ENCODE data around the gene RDH12. TPM values are rescaled to one million over a fixed set of nuclear protein-coding genes. Genes with fewer than 3 reads are reported as not detected.

Gene RDH12
- total RNA-seq, 1 experiment from 2014 or later: 0.27 TPM

DNA sequence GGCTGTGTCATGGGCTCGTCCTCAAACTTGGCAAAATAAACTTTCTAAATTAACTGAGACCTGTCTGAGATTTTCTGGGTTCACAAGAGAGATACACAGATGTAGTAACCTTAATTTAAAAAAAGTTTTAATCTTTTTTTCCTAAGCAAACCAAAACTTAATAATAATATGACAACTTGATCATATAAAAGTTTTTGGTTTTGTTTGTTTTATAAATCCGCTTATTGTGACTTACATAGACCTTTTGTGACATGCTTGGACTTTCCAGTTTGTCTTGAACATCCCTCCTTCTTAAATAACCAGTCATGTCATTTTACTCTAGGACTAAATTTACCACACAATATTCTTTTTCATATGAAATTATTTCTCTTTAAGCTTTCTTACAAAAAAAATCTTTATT lies 8.5 kb downstream of the RDH12 start:
- no TSS peak for BruUV-seq (replicated peaks)
- Histone ChIP-seq H4K20me1 (ENCODE audit: insufficient read depth) (no peaks in the 10 kb centered on the region), H3K79me2 (ENCODE audit: insufficient read depth, low read length) (no peaks in the 10 kb centered on the region), H3K4me1 (ENCODE audit: control insufficient read depth in 1 of 2, insufficient read depth in 2 of 2, low read length in 2 of 2) (peaks cover 0 to 2% of the 10 kb centered on the region in 2 experiments; a peak in 2 of 4 replicates), H3K9me3 (ENCODE audit: control insufficient read depth in 1 of 2, insufficient read depth in 1 of 2, low read depth in 1 of 2, low read length in 2 of 2) (peaks cover 5 to 7% of the 10 kb centered on the region in 2 experiments; a peak in 2 of 4 replicates), H3K9ac (ENCODE audit: low read length) (no peak overlapping the region), H3K27ac (ENCODE audit: low read depth, low read length) (no peak overlapping the region), H3K36me3 (ENCODE audit: control insufficient read depth in 1 of 2, insufficient read depth in 2 of 2, low read length in 2 of 2) (no peaks in the 10 kb centered on the region), H3K4me3 (replicated peaks in 1 of 2; ENCODE audit: low read depth in 1 of 2, low read length in 2 of 2) (no peak overlapping the region), H3K27me3 (ENCODE audit: insufficient read depth, low read length) (no peaks in the 10 kb centered on the region), H3K9me2 (ENCODE audit: insufficient read depth) (no peaks in the 10 kb centered on the region), H2AFZ (ENCODE audit: low read depth, low read length, poor library complexity, severe bottlenecking) (no peak overlapping the region), H3K4me2 (ENCODE audit: low read length) (no peak overlapping the region)
- ChIA-PET CTCF (no interaction called here), RAD21 (ENCODE audit: low non-redundant PET in 1 of 2, low total read pairs in 2 of 2, uncharacterized antibody in 2 of 2, unreplicated experiment in 2 of 2) (no interaction called here), POLR2A (no interaction called here)
- ATAC-seq (no peak), DNase-seq (ENCODE audit: low read depth, low spot score) (peak; percentile 48)
- TF ChIP-seq, protein P1, sequence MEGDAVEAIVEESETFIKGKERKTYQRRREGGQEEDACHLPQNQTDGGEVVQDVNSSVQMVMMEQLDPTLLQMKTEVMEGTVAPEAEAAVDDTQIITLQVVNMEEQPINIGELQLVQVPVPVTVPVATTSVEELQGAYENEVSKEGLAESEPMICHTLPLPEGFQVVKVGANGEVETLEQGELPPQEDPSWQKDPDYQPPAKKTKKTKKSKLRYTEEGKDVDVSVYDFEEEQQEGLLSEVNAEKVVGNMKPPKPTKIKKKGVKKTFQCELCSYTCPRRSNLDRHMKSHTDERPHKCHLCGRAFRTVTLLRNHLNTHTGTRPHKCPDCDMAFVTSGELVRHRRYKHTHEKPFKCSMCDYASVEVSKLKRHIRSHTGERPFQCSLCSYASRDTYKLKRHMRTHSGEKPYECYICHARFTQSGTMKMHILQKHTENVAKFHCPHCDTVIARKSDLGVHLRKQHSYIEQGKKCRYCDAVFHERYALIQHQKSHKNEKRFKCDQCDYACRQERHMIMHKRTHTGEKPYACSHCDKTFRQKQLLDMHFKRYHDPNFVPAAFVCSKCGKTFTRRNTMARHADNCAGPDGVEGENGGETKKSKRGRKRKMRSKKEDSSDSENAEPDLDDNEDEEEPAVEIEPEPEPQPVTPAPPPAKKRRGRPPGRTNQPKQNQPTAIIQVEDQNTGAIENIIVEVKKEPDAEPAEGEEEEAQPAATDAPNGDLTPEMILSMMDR (IDR thresholded peaks at IDR 0.05 in 2 of 3, conservative IDR thresholded peaks at IDR 0.05 in 1 of 3; ENCODE audit: borderline replicate concordance in 1 of 3, insufficient read depth in 1 of 3, low read depth in 2 of 3, low read length in 2 of 3): no peak
- TF ChIP-seq ZNF274 (IDR thresholded peaks at IDR 0.05; ENCODE audit: low read depth, low read length) (no peak), CBX3 (IDR thresholded peaks at IDR 0.05; ENCODE audit: low read depth) (peak; percentile 70; the same call in 1 of the 2 replicates)
- TF ChIP-seq, protein P2, sequence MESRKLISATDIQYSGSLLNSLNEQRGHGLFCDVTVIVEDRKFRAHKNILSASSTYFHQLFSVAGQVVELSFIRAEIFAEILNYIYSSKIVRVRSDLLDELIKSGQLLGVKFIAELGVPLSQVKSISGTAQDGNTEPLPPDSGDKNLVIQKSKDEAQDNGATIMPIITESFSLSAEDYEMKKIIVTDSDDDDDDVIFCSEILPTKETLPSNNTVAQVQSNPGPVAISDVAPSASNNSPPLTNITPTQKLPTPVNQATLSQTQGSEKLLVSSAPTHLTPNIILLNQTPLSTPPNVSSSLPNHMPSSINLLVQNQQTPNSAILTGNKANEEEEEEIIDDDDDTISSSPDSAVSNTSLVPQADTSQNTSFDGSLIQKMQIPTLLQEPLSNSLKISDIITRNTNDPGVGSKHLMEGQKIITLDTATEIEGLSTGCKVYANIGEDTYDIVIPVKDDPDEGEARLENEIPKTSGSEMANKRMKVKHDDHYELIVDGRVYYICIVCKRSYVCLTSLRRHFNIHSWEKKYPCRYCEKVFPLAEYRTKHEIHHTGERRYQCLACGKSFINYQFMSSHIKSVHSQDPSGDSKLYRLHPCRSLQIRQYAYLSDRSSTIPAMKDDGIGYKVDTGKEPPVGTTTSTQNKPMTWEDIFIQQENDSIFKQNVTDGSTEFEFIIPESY (IDR thresholded peaks at IDR 0.05; ENCODE audit: extremely low read depth, insufficient replicate concordance, low read length): no peak
- intact Hi-C loops (cut with micrococcal nuclease): no loop called here

DNA sequence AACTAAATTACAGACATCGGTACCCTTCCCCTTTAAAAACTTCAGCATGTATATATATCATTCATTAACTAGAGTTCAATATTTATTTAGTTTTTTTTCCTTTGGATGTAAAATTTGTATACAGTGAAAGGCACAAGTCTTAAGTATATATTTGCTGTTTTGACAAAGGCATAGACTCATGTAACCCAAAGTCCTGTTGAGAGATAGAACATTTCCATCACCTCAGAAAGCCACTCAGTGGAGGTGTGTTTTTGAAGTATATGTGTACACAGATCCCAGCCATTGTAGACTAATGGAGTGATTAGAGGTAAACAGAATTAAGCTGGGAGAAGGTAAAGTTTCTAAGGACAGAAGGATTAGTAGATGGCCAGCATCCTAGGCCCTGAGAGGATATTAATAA lies 15.4 kb downstream of the RDH12 start:
- Histone ChIP-seq H3K9me2 (ENCODE audit: insufficient read depth) (no peaks in the 10 kb centered on the region), H3K27me3 (ENCODE audit: insufficient read depth, low read length) (peaks cover 6% of the 10 kb centered on the region; the same call in 1 of the 2 replicates), H3K36me3 (ENCODE audit: control insufficient read depth in 1 of 2, insufficient read depth in 2 of 2, low read length in 2 of 2) (no peaks in the 10 kb centered on the region), H3K79me2 (ENCODE audit: insufficient read depth, low read length) (no peaks in the 10 kb centered on the region), H3K27ac (ENCODE audit: low read depth, low read length) (no peak overlapping the region), H3K4me3 (replicated peaks in 1 of 2; ENCODE audit: low read depth in 1 of 2, low read length in 2 of 2) (no peak overlapping the region), H3K4me1 (ENCODE audit: control insufficient read depth in 1 of 2, insufficient read depth in 2 of 2, low read length in 2 of 2) (no peaks in the 10 kb centered on the region), H2AFZ (ENCODE audit: low read depth, low read length, poor library complexity, severe bottlenecking) (no peak overlapping the region), H3K4me2 (ENCODE audit: low read length) (no peak overlapping the region), H4K20me1 (ENCODE audit: insufficient read depth) (no peaks in the 10 kb centered on the region), H3K9me3 (ENCODE audit: control insufficient read depth in 1 of 2, insufficient read depth in 1 of 2, low read depth in 1 of 2, low read length in 2 of 2) (no peaks in the 10 kb centered on the region), H3K9ac (ENCODE audit: low read length) (no peak overlapping the region)
- DNase-seq (ENCODE audit: low read depth, low spot score) (no peak), ATAC-seq (no peak)
- ChIA-PET CTCF (no interaction called here), POLR2A (no interaction called here), RAD21 (ENCODE audit: low non-redundant PET in 1 of 2, low total read pairs in 2 of 2, uncharacterized antibody in 2 of 2, unreplicated experiment in 2 of 2) (no interaction called here)
- intact Hi-C loops (cut with micrococcal nuclease): no loop called here
- no TSS peak for BruUV-seq (replicated peaks)
- no peak for TF ChIP-seq SP1 (IDR thresholded peaks at IDR 0.05; ENCODE audit: low read depth)
- no peak for TF ChIP-seq ZNF274 (IDR thresholded peaks at IDR 0.05; ENCODE audit: low read depth, low read length)
- no peak for TF ChIP-seq YY1 (IDR thresholded peaks at IDR 0.05; ENCODE audit: extremely low read depth, insufficient replicate concordance, low read depth, low read length)
- TF ChIP-seq RAD21 (IDR thresholded peaks at IDR 0.05; ENCODE audit: low read depth): no peak
- TF ChIP-seq FOSL1 (IDR thresholded peaks at IDR 0.05; ENCODE audit: low read depth): no peak
- TF ChIP-seq, protein P3, sequence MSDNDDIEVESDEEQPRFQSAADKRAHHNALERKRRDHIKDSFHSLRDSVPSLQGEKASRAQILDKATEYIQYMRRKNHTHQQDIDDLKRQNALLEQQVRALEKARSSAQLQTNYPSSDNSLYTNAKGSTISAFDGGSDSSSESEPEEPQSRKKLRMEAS (IDR thresholded peaks at IDR 0.05): no peak
- TF ChIP-seq ELF1 (IDR thresholded peaks at IDR 0.05; ENCODE audit: borderline replicate concordance, low read depth): no peak
- no peak for TF ChIP-seq EZH2phosphoT487 (IDR thresholded peaks at IDR 0.05; ENCODE audit: borderline replicate concordance)
- TF ChIP-seq POLR2A (IDR thresholded peaks at IDR 0.05; ENCODE audit: borderline replicate concordance, extremely low read depth, insufficient read depth, insufficient read length): no peak
- TF ChIP-seq, protein P2 (IDR thresholded peaks at IDR 0.05; ENCODE audit: extremely low read depth, insufficient replicate concordance, low read length): no peak
- TF ChIP-seq CEBPB (IDR thresholded peaks at IDR 0.05; ENCODE audit: low read depth): no peak
- no peak for TF ChIP-seq SIN3A (IDR thresholded peaks at IDR 0.05; ENCODE audit: low read depth)
